Measurements from ENCODE around the gene FMNL3.

FMNL3 gene

GRCh38 chr12:49693931-49694444, 13.2 kb downstream of the FMNL3 start:
- ChIA-PET CTCF (interaction anchor here (1.5 kb wide), 1 partner anchor 9 kb away, joined by 5 read pairs; no protein-coding TSS in a partner anchor), POLR2A (no interaction called here)
- no peak for TF ChIP-seq CTCF (IDR thresholded peaks at IDR 0.05; ENCODE audit: insufficient read depth, low read length, missing control alignments)
- no peak for DNase-seq (ENCODE audit: low read depth, low spot score)
- H3K4me3 ChIP-seq (ENCODE audit: low read depth, low read length): no peak overlapping the region

GRCh38 chr12:49692851-49693250, 14.4 kb downstream of the FMNL3 start:
- no peak overlapping the region for H3K4me3 ChIP-seq (ENCODE audit: low read depth, low read length)
- no peak for TF ChIP-seq CTCF (IDR thresholded peaks at IDR 0.05; ENCODE audit: insufficient read depth, low read length, missing control alignments)
- ChIA-PET POLR2A (no interaction called here), CTCF (interaction anchor here (1.0 to 1.5 kb wide), 3 partner anchors 11 to 48 kb away, joined by 4 to 5 read pairs (median 4); partner anchors contain the start of gene TMBIM6)
- DNase-seq (ENCODE audit: low read depth, low spot score): no peak

- CTCF ChIA-PET: interaction anchor here (1.1 to 2.6 kb wide), 5 partner anchors 9 to 46 kb away, joined by 3 to 9 read pairs (median 5); no protein-coding TSS in a partner anchor
- H3K4me3 ChIP-seq (ENCODE audit: low read depth, low read length): no peak overlapping the region
- no peak for TF ChIP-seq CTCF (IDR thresholded peaks at IDR 0.05; ENCODE audit: insufficient read depth, low read length, missing control alignments)
- POLR2A ChIA-PET: no interaction called here
- no peak for DNase-seq (ENCODE audit: low read depth, low spot score)
Measured at GRCh38 chr12:49689785-49690184, 17.4 kb downstream of the FMNL3 start.

GRCh38 chr12:49689237-49689636, 18.0 kb downstream of the FMNL3 start:
- H3K4me3 ChIP-seq (ENCODE audit: low read depth, low read length): no peak overlapping the region
- POLR2A ChIA-PET: no interaction called here
- DNase-seq (ENCODE audit: low read depth, low spot score): no peak
- CTCF ChIA-PET: interaction anchor here (1.1 to 2.6 kb wide), 4 partner anchors 9 to 16 kb away, joined by 3 to 9 read pairs (median 6); no protein-coding TSS in a partner anchor
- TF ChIP-seq CTCF (IDR thresholded peaks at IDR 0.05; ENCODE audit: insufficient read depth, low read length, missing control alignments): no peak

- DNase-seq (ENCODE audit: low read depth, low spot score): no peak
- ChIA-PET CTCF (interaction anchor here (1.0 to 2.6 kb wide), 3 partner anchors 9 to 15 kb away, joined by 4 to 9 read pairs (median 7); no protein-coding TSS in a partner anchor), POLR2A (no interaction called here)
- H3K4me3 ChIP-seq (ENCODE audit: low read depth, low read length): no peak overlapping the region
- TF ChIP-seq CTCF (IDR thresholded peaks at IDR 0.05; ENCODE audit: insufficient read depth, low read length, missing control alignments): no peak
Measured at GRCh38 chr12:49687941-49688340, 19.3 kb downstream of the FMNL3 start.

GRCh38 chr12:49684310-49684854, 22.8 kb downstream of the FMNL3 start:
- POLR2A ChIA-PET: interaction anchor here (1.5 kb wide), 1 partner anchor 14 kb away, joined by 4 read pairs; no protein-coding TSS in a partner anchor

More at GRCh38 chr12:49684310-49684854, 22.8 kb downstream of the FMNL3 start:
- CTCF ChIA-PET: interaction anchor here (1.0 to 2.9 kb wide), 5 partner anchors 9 to 57 kb away, joined by 3 to 9 read pairs (median 4); partner anchors contain the start of gene TMBIM6
- TF ChIP-seq CTCF (IDR thresholded peaks at IDR 0.05; ENCODE audit: insufficient read depth, low read length, missing control alignments): no peak
- no peak overlapping the region for H3K4me3 ChIP-seq (ENCODE audit: low read depth, low read length)
- no peak for DNase-seq (ENCODE audit: low read depth, low spot score)
